Neutrophil (primary cell): ENCODE measurements around the gene RABGGTA.

Experiments
- H3K27ac ChIP-seq: fragments of 200-600 bp; sonication (generic); 2 replicates; pipeline ENCODE4 v1.5.1; 2016; ENCODE audit warnings: mild to moderate bottlenecking, moderate library complexity
- H3K27me3 ChIP-seq: fragments of 200-600 bp; sonication (generic); 2 replicates; pipeline ENCODE4 v1.6.0; 2016; ENCODE audit warnings: mild to moderate bottlenecking
- H3K36me3 ChIP-seq: fragments of 200-600 bp; sonication (generic); 2 replicates; pipeline ENCODE4 v1.5.1; 2017
- H3K4me1 ChIP-seq, 2 experiments: fragments of 200-600 bp in 1 of 2; sonication (generic) in 1 of 2; 1 replicate in 1 of 2; 2 replicates in 1 of 2; pipeline versions ENCODE4 v1.5.1 to v1.6.1; 2013 to 2016; ENCODE audit warnings: low read depth in 1 of 2, low read length in 1 of 2, mild to moderate bottlenecking in 1 of 2, moderate library complexity in 1 of 2; ENCODE audit not compliant: control insufficient read depth in 1 of 2, insufficient read depth in 1 of 2
- H3K4me3 ChIP-seq, 2 experiments: fragments of 200-600 bp in 1 of 2; sonication (generic) in 1 of 2; 1 replicate in 1 of 2; 2 replicates in 1 of 2; pipeline ENCODE4 v1.5.1; 2013 to 2016; ENCODE audit warnings: low read depth in 1 of 2, low read length in 1 of 2, mild to moderate bottlenecking in 1 of 2, moderate library complexity in 1 of 2
- H3K9me3 ChIP-seq: fragments of 200-600 bp; sonication (generic); 2 replicates; pipeline ENCODE4 v1.5.1; 2016
- CTCF ChIP-seq: fragments of 200-600 bp; sonication (generic); IDR thresholded peaks from 2 replicates; pipeline ENCODE4 v1.5.1; 2016; ENCODE audit warnings: antibody characterized with exemption

Gene RABGGTA

GRCh38 chr14:24255931-24256711 is 15.3 kb downstream of the RABGGTA start:
- Histone ChIP-seq H3K27ac (no peak overlapping the region), H3K27me3 (no peaks in the 10 kb centered on the region), H3K9me3 (no peaks in the 10 kb centered on the region), H3K36me3 (peaks cover 54% of the 10 kb centered on the region), H3K4me3 (no peak overlapping the region), H3K4me1 (no peaks in the 10 kb centered on the region)
- no peak for TF ChIP-seq CTCF

- H3K9me3 ChIP-seq, result no peaks in the 10 kb centered on the region
- H3K27ac ChIP-seq, result no peak overlapping the region
- no peaks in the 10 kb centered on the region for H3K4me1 ChIP-seq
- no peak overlapping the region for H3K4me3 ChIP-seq
- H3K27me3 ChIP-seq, result no peaks in the 10 kb centered on the region
- H3K36me3 ChIP-seq, result peaks cover 49% of the 10 kb centered on the region
- TF ChIP-seq CTCF, result no peak
Observed at GRCh38 chr14:24255438-24255837, 16.0 kb downstream of the RABGGTA start.

- peaks cover 42% of the 10 kb centered on the region for H3K36me3 ChIP-seq
- H3K4me1 ChIP-seq, result no peaks in the 10 kb centered on the region
- TF ChIP-seq CTCF, result no peak
- no peak overlapping the region for H3K27ac ChIP-seq
- no peaks in the 10 kb centered on the region for H3K27me3 ChIP-seq
- no peak overlapping the region for H3K4me3 ChIP-seq
- no peaks in the 10 kb centered on the region for H3K9me3 ChIP-seq
Observed at GRCh38 chr14:24254630-24255392, 16.6 kb downstream of the RABGGTA start.

- no peaks in the 10 kb centered on the region for H3K9me3 ChIP-seq
- no peak overlapping the region for H3K27ac ChIP-seq
- H3K36me3 ChIP-seq, result peaks cover 36% of the 10 kb centered on the region
- no peaks in the 10 kb centered on the region for H3K27me3 ChIP-seq
- H3K4me3 ChIP-seq, result no peak overlapping the region
- TF ChIP-seq CTCF, result no peak
- H3K4me1 ChIP-seq, result no peaks in the 10 kb centered on the region
Observed at GRCh38 chr14:24253936-24254335, 17.5 kb downstream of the RABGGTA start.

- Histone ChIP-seq H3K27me3 (no peaks in the 10 kb centered on the region), H3K9me3 (no peaks in the 10 kb centered on the region), H3K4me3 (no peak overlapping the region), H3K36me3 (peaks cover 28% of the 10 kb centered on the region), H3K27ac (no peak overlapping the region), H3K4me1 (no peaks in the 10 kb centered on the region)
- no peak for TF ChIP-seq CTCF
Observed at GRCh38 chr14:24252289-24253124, 18.9 kb downstream of the RABGGTA start.
